OCI-LY1 (cell line): ENCODE results near the gene SYCP3.

Experiments used
- H2AFZ ChIP-seq: fragments of 200-600 bp; sonication (generic), shearing (Covaris generic); 2 replicates; pipeline ENCODE4 v1.6.0; 2014; ENCODE audit warnings: antibody characterized with exemption, mild to moderate bottlenecking, low read length
- H3F3A ChIP-seq: fragments of 200-600 bp; sonication (generic), shearing (Covaris generic); 2 replicates; pipeline ENCODE4 v1.6.0; 2014; ENCODE audit warnings: mild to moderate bottlenecking, antibody characterized with exemption, low read length, moderate library complexity; ENCODE audit not compliant: insufficient read depth
- H3K27ac ChIP-seq: fragments of 200-600 bp; sonication (generic); 2 replicates; pipeline ENCODE4 v1.5.1; 2014; ENCODE audit warnings: low read length, mixed run types, mild to moderate bottlenecking, low read depth; ENCODE audit not compliant: poor library complexity, severe bottlenecking
- H3K27me3 ChIP-seq: fragments of 200-600 bp; sonication (generic); 2 replicates; pipeline ENCODE4 v1.6.0; 2014; ENCODE audit warnings: antibody characterized with exemption, mild to moderate bottlenecking, low read length, moderate library complexity; ENCODE audit not compliant: insufficient read depth
- H3K36me3 ChIP-seq: fragments of 200-600 bp; sonication (generic); 2 replicates; pipeline ENCODE4 v1.6.1; 2014; ENCODE audit warnings: mild to moderate bottlenecking, antibody characterized with exemption, low read length, moderate library complexity, mixed read lengths; ENCODE audit not compliant: insufficient read depth
- H3K4me1 ChIP-seq: fragments of 200-600 bp; sonication (generic); 2 replicates; pipeline ENCODE4 v1.5.1; 2014; ENCODE audit warnings: mild to moderate bottlenecking, low read length, moderate library complexity; ENCODE audit not compliant: insufficient read depth, severe bottlenecking
- H3K4me2 ChIP-seq: fragments of 200-600 bp; sonication (generic), shearing (Covaris generic); 2 replicates; pipeline ENCODE4 v1.6.1; 2014; ENCODE audit warnings: low read length
- H3K4me3 ChIP-seq: fragments of 200-600 bp; sonication (generic); 2 replicates; pipeline ENCODE4 v1.5.1; 2014; ENCODE audit warnings: low read length, low read depth, mild to moderate bottlenecking, mixed read lengths; ENCODE audit not compliant: poor library complexity, severe bottlenecking
- H3K79me2 ChIP-seq: fragments of 200-600 bp; shearing (Covaris generic); 2 replicates; pipeline ENCODE4 v1.6.1; 2016; ENCODE audit warnings: mixed run types, low read length, mixed read lengths; ENCODE audit not compliant: insufficient read depth
- H3K9ac ChIP-seq: fragments of 200-600 bp; sonication (generic), shearing (Covaris generic); 2 replicates; pipeline ENCODE4 v1.6.1; 2014; ENCODE audit warnings: mild to moderate bottlenecking, low read length, mixed read lengths
- H3K9me2 ChIP-seq: fragments of 200-600 bp; sonication (generic), shearing (Covaris generic); 2 replicates; pipeline ENCODE4 v1.6.1; 2014; ENCODE audit warnings: low read depth, mild to moderate bottlenecking, low read length, mixed read lengths
- H3K9me3 ChIP-seq: fragments of 200-600 bp; shearing (Covaris generic); 2 replicates; pipeline ENCODE4 v1.6.1; 2014; ENCODE audit warnings: low read length, mixed read lengths
- H4K20me1 ChIP-seq: fragments of 200-600 bp; sonication (generic), shearing (Covaris generic); 2 replicates; pipeline ENCODE4 v1.6.0; 2016; ENCODE audit warnings: mild to moderate bottlenecking, low read length; ENCODE audit not compliant: insufficient read depth
- EZH2 ChIP-seq: fragments of 200-600 bp; sonication (generic), shearing (Covaris generic); IDR thresholded peaks from 2 replicates; pipeline ENCODE4 v1.8.0; 2017; ENCODE audit warnings: borderline replicate concordance, mixed run types, mild to moderate bottlenecking, antibody characterized with exemption, low read length, moderate library complexity, mixed read lengths
- TF ChIP-seq, protein P1 (sequence below): fragments of 200-600 bp; sonication (generic), shearing (Covaris generic); IDR thresholded peaks from 2 replicates; pipeline ENCODE4 v1.5.1; 2017; ENCODE audit warnings: mild to moderate bottlenecking, antibody characterized with exemption, low read length, moderate library complexity, mixed read lengths

Gene SYCP3

DNA sequence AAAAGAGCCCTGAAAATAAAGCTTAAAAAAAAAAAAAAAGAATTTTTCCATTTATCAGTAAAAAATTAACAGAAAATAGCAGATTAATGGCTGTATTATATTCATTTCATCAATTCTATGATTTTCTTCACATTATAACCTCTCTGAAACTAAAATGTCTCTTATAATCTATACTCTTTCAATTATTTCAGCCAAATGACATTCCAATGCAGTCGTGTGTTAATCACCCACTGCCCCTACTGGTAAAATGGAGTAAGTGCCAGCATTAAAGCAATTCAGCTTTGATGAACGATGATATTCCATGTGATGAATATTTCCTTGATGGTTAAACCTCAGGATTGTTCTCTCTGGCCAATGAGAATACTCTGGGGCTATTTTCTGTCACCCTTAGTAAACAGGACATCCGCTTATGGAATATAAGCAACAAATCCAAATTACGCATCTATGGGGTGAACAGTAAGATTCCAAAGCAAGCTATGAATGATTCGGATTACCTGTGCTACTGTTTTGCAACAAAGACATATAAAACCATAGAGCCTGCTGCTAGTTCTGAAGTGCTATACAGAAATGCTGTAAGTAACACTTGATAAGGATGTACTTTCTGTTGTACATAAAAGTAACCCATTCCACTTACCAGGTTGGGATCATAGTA is 20.3 kb upstream of the SYCP3 start:
- TF ChIP-seq EZH2, result no peak
- TF ChIP-seq, protein P1, sequence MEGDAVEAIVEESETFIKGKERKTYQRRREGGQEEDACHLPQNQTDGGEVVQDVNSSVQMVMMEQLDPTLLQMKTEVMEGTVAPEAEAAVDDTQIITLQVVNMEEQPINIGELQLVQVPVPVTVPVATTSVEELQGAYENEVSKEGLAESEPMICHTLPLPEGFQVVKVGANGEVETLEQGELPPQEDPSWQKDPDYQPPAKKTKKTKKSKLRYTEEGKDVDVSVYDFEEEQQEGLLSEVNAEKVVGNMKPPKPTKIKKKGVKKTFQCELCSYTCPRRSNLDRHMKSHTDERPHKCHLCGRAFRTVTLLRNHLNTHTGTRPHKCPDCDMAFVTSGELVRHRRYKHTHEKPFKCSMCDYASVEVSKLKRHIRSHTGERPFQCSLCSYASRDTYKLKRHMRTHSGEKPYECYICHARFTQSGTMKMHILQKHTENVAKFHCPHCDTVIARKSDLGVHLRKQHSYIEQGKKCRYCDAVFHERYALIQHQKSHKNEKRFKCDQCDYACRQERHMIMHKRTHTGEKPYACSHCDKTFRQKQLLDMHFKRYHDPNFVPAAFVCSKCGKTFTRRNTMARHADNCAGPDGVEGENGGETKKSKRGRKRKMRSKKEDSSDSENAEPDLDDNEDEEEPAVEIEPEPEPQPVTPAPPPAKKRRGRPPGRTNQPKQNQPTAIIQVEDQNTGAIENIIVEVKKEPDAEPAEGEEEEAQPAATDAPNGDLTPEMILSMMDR, result peak; percentile 86
- no peak overlapping the region for H3K27ac ChIP-seq
- no peak overlapping the region for H3K4me2 ChIP-seq
- H3K9me2 ChIP-seq, result no peaks in the 10 kb centered on the region
- no peaks in the 10 kb centered on the region for H3K79me2 ChIP-seq
- no peaks in the 10 kb centered on the region for H3F3A ChIP-seq
- no peak overlapping the region for H3K9ac ChIP-seq
- H4K20me1 ChIP-seq, result no peaks in the 10 kb centered on the region
- peaks cover 69% of the 10 kb centered on the region for H3K36me3 ChIP-seq
- no peaks in the 10 kb centered on the region for H3K9me3 ChIP-seq
- no peaks in the 10 kb centered on the region for H3K27me3 ChIP-seq
- H3K4me3 ChIP-seq, result no peak overlapping the region
- H3K4me1 ChIP-seq, result peaks cover 10% of the 10 kb centered on the region
- H2AFZ ChIP-seq, result no peak overlapping the region

DNA sequence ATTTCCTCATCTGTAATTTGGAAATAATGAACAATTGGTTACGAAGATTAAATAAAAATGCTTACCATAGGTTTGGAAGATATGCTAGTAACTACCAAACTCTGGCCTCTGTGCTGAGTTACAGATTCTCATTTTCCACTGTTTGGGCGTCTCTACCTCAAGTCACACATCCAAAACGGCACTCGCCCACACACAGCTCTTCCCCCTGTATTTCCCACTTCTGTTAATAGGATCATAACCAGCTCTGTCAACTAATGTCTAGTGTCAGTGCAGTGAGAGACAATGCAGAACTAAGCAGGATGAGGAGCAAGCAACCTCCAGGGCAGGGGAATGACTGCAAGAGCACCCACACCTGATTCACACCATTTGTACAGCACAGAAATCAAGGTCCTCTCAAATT is 10.9 kb upstream of the SYCP3 start:
- Histone ChIP-seq H3K36me3 (peaks cover 96% of the 10 kb centered on the region), H3K4me1 (peaks cover 29% of the 10 kb centered on the region), H2AFZ (no peak overlapping the region), H3K79me2 (no peaks in the 10 kb centered on the region), H3K4me3 (no peak overlapping the region), H3K9me2 (no peaks in the 10 kb centered on the region), H3K27ac (peak overlapping the region; percentile 53), H4K20me1 (no peaks in the 10 kb centered on the region), H3K4me2 (no peak overlapping the region), H3K27me3 (no peaks in the 10 kb centered on the region), H3K9ac (no peak overlapping the region), H3K9me3 (no peaks in the 10 kb centered on the region), H3F3A (no peaks in the 10 kb centered on the region)
- no peak for TF ChIP-seq EZH2
- TF ChIP-seq, protein P1, result no peak

DNA sequence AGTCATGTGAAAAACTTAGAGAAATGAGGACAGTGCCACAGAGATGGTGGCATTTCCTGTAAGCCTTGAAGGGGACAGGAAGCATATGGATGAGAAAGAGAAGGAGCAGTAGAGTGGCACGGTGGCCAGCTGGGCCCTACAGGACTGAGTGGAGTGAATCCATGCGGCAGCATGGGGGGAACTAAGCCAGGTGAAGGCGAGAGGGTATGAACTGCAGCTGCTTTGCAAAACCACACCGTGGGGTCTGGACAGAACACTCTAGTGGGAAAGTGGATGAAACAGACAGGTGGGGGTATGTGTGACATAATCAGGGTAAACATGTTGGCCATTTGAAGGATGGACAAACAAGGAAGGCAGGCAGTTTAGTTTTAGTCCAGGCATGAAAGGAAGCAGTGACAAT is 10.4 kb upstream of the SYCP3 start:
- H3K79me2 ChIP-seq, result no peaks in the 10 kb centered on the region
- no peak overlapping the region for H3K4me3 ChIP-seq
- no peaks in the 10 kb centered on the region for H3K9me2 ChIP-seq
- H3K4me2 ChIP-seq, result no peak overlapping the region
- H4K20me1 ChIP-seq, result no peaks in the 10 kb centered on the region
- peak overlapping the region; percentile 53 for H3K27ac ChIP-seq
- H3K9me3 ChIP-seq, result no peaks in the 10 kb centered on the region
- TF ChIP-seq, protein P1, result no peak
- TF ChIP-seq EZH2, result no peak
- H2AFZ ChIP-seq, result no peak overlapping the region
- H3K9ac ChIP-seq, result no peak overlapping the region
- H3K27me3 ChIP-seq, result no peaks in the 10 kb centered on the region
- H3F3A ChIP-seq, result no peaks in the 10 kb centered on the region
- H3K36me3 ChIP-seq, result peaks cover 96% of the 10 kb centered on the region
- H3K4me1 ChIP-seq, result peaks cover 34% of the 10 kb centered on the region
